ENCODE measurements around the gene MYL9. TPM values are rescaled to one million over a fixed set of nuclear protein-coding genes. Genes with fewer than 3 reads are reported as not detected.

Gene MYL9
- total RNA-seq, 2 experiments from 2014 or later, result not detected

GRCh38 chr20:36496707-36497669 is 44.3 kb upstream of the MYL9 start:
- intact Hi-C loops (cut with micrococcal nuclease; ENCODE audit: unreplicated experiment), result no loop called here
- no peaks in the 10 kb centered on the region for H4K20me1 ChIP-seq (ENCODE audit: insufficient read depth, low read length)
- no TSS peak for BruUV-seq (replicated peaks)
- no peak for TF ChIP-seq EZH2phosphoT487 (IDR thresholded peaks at IDR 0.05; ENCODE audit: borderline replicate concordance, low read depth, low read length)
- no peak for TF ChIP-seq CTCF (conservative IDR thresholded peaks at IDR 0.05; ENCODE audit: low read length)
- no peaks in the 10 kb centered on the region for H3K9me3 ChIP-seq (ENCODE audit: low read length)
- peaks cover 29% of the 10 kb centered on the region; the same call in 1 of the 2 replicates for H3K36me3 ChIP-seq (ENCODE audit: insufficient read depth, low read length)
- H3K79me2 ChIP-seq (ENCODE audit: insufficient read depth, low read depth, low read length), result no peaks in the 10 kb centered on the region
- H3K4me2 ChIP-seq (ENCODE audit: low read length), result no peak overlapping the region
- no peak overlapping the region for H2AFZ ChIP-seq (ENCODE audit: low read length)
- ChIA-PET POLR2A (no interaction called here), CTCF (ENCODE audit: unreplicated experiment) (no interaction called here)
- no peaks in the 10 kb centered on the region for H3K9me2 ChIP-seq (ENCODE audit: insufficient read depth, low read length)
- no peak for DNase-seq (ENCODE audit: low spot score)
- H3K27ac ChIP-seq (ENCODE audit: low read depth, low read length, poor library complexity, severe bottlenecking), result no peak overlapping the region
- H3K4me1 ChIP-seq (ENCODE audit: insufficient read depth, low read length, poor library complexity, severe bottlenecking), result peaks cover 7% of the 10 kb centered on the region
- no peak overlapping the region for H3K4me3 ChIP-seq (ENCODE audit: low read depth, low read length, poor library complexity, severe bottlenecking)

GRCh38 chr20:36497856-36498255 is 43.5 kb upstream of the MYL9 start:
- H3K36me3 ChIP-seq (ENCODE audit: insufficient read depth, low read length), result peaks cover 29% of the 10 kb centered on the region; the same call in 1 of the 2 replicates
- H3K9me2 ChIP-seq (ENCODE audit: insufficient read depth, low read length), result no peaks in the 10 kb centered on the region
- no peaks in the 10 kb centered on the region for H3K4me1 ChIP-seq (ENCODE audit: insufficient read depth, low read length, poor library complexity, severe bottlenecking)
- no peak overlapping the region for H3K27ac ChIP-seq (ENCODE audit: low read depth, low read length, poor library complexity, severe bottlenecking)
- no peak for DNase-seq (ENCODE audit: low spot score)
- ChIA-PET POLR2A (no interaction called here), CTCF (ENCODE audit: unreplicated experiment) (no interaction called here)
- no peak overlapping the region for H3K4me3 ChIP-seq (ENCODE audit: low read depth, low read length, poor library complexity, severe bottlenecking)
- no peak overlapping the region for H2AFZ ChIP-seq (ENCODE audit: low read length)
- no TSS peak for BruUV-seq (replicated peaks)
- intact Hi-C loops (cut with micrococcal nuclease; ENCODE audit: unreplicated experiment), result no loop called here
- no peaks in the 10 kb centered on the region for H3K9me3 ChIP-seq (ENCODE audit: low read length)
- TF ChIP-seq CTCF (conservative IDR thresholded peaks at IDR 0.05; ENCODE audit: low read length) (no peak), EZH2phosphoT487 (IDR thresholded peaks at IDR 0.05; ENCODE audit: borderline replicate concordance, low read depth, low read length) (no peak)
- no peaks in the 10 kb centered on the region for H3K79me2 ChIP-seq (ENCODE audit: insufficient read depth, low read depth, low read length)
- H3K4me2 ChIP-seq (ENCODE audit: low read length), result no peak overlapping the region
- no peaks in the 10 kb centered on the region for H4K20me1 ChIP-seq (ENCODE audit: insufficient read depth, low read length)
